MV-4-11 (cell line): ENCODE results near the gene KIF26B.
"Not testable (repeated sequence)": the region's sequence is repeated elsewhere in the genome, so short reads cannot be mapped to it uniquely, and the experiment has no call there.

ENCODE experiments used
- DNase-seq: peaks from one replicate; lab custom pipeline; 2025; lab: John Stamatoyannopoulos, UW

Gene KIF26B

DNA sequence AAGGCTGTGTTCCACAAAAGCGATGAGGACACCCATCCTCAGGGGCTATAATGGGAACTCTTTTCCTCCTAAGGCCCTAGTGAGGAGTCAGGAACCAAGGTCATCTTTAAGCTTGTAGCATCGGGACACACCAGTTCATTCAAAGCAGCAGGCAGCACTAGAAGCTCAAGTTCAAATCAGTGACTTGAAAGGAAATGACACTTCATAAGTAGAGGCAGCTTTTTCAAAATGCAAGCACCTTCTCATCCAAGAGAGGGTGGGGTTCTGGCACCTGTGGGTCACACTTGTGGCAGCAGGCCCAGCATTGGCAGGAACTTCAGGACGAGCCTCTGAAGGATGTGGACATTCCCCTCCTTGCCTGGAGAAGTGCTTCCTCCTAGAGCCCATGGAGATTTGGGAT is 496.3 kb downstream of the KIF26B start:
- DNase-seq = no peak

- no peak for DNase-seq
Measured at GRCh38 chr1:245652116-245652515, 497.3 kb downstream of the KIF26B start.

DNA sequence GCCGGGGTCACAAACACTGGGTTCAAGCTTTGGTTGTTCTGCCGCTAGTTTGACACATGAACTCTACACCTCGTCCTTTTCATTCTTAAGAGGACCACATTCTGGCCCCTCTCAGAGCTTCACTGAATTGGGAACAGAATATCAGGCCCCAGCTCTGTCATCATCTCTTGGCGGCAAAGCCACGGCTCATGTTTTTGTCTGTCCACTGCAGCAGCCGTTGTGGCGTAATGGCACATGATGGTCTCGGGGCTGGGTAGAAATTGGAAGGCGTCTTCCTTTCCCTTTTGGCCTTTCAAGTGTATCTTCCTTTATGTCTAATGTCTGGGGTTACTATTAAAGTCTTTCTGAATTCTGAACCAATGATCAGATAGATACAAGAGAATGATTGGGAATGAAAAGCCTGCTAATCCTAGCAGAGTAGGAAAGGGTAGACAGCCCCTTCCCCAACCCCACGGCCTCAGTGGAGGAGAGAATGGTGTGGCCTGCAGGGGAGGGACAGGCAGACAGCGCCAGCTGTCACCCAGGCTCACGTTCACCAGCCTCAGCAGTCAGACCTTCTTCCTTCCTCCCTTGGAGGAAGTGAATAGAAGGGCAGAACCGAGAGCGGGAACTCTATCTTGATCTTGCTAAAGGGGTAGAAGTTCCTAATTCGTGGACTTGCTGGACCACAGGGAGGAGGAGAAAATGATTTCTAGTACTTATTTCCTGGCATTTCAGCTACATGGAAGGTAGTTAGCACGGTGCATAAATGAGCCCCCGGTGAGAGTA is 498.1 kb downstream of the KIF26B start:
- DNase-seq = peak; percentile 57

DNA sequence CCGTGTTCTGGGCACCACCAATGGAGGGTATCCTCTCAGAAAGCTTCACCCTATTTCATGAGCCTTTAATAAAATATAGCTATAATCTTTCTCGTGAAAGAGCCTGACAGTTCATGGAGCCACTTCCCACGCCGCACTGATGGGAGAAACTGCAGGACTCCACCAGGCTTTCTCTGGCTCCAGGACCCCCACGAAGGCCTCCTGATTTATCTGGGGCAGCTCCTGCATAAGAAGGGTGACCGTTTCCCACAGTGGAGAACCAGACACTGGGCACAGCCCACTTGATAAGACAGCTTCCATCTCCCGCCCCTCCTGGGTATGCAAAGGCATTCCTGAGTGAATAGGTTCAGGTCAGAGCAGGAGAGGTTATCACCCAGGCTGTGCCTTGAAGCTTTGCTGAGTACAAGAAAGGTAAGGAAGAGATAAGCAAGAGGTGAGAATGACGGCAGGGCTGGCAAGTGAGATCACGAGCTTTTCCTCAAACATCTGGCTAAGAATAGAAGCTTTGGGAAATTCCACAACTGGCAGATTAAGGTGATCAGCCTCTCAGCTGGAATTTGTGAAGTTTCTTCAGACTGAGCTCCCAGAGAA is 499.8 kb downstream of the KIF26B start:
- no peak for DNase-seq

- no peak for DNase-seq
Measured at GRCh38 chr1:245656189-245656717, 501.5 kb downstream of the KIF26B start.

GRCh38 chr1:245657371-245657770 is 502.6 kb downstream of the KIF26B start:
- no peak for DNase-seq

- no peak for DNase-seq
Measured at GRCh38 chr1:245663373-245663772, 508.6 kb downstream of the KIF26B start.

DNA sequence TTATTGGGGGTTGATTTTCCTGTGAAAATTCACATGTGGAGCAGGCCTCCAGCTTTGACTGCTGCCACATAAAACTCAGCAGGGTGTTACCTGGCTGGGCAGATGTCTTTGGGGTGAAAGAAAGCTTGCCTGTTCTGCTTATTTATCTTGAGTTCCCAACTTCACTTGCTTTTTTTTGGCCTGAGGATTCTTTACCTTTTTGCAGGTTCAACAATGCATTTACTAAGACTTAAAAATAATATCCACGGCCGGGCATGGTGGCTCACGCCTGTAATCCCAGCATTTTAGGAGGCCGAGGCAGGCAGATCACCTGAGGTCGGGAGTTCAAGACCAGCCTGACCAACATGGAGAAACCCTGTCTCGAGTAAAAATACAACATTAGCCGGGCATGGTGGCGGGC is 509.1 kb downstream of the KIF26B start:
- DNase-seq = no peak

- DNase-seq = no peak
Measured at GRCh38 chr1:245666412-245666811, 511.6 kb downstream of the KIF26B start.

DNA sequence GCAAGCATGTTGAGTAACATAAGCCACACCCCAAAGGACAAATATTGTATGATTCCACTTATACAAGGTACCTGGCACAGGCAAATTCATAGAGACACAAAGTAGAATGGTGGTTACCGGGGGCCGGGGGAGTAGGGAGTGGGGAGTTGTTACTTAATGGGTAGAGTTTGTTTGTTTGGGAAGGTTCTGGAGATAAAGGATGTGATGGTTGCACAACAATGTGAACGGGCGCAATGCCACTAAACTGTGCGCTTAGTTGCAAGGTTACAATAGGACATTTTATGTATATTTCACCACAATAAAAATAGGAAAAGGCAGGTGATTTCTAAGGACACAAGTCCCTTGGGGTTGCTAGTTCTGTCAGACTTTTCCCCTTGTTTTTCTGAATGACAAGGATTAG is 516.6 kb downstream of the KIF26B start:
- no peak for DNase-seq

- no peak for DNase-seq
Measured at GRCh38 chr1:245671966-245672767, 517.4 kb downstream of the KIF26B start.

DNA sequence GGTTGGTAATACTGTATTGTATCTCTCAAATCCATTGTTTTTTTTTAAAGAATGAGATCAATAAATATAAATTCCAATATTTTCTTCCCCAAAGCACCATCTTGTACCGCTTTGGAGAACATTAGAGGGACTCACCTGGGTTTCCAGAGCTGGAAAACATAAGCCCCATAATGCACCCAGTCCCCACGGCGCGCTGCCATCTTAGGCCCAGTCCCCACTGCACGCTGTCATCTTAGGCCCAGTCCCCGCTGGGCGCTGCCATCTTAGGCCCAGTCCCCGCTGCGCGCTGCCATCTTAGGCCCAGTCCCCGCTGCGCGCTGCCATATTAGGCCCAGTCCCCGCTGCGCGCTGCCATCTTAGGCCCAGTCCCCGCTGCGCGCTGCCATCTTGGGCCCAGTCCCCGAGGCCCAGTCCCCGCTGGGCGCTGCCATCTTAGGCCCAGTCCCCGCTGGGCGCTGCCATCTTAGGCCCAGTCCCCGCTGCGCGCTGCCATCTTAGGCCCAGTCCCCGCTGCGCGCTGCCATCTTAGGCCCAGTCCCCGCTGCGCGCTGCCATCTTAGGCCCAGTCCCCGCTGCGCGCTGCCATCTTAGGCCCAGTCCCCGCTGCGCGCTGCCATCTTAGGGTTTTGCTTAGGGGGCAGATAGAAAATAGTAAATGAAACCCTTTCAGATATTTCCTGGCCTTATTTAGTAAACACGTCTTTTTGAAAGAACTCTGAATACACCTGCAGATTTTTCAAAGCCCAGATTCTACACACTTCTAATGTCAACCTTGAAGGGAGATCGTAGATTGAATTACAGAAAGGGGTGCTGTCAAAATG is 518.3 kb downstream of the KIF26B start:
- DNase-seq = not testable (repeated sequence)

DNA sequence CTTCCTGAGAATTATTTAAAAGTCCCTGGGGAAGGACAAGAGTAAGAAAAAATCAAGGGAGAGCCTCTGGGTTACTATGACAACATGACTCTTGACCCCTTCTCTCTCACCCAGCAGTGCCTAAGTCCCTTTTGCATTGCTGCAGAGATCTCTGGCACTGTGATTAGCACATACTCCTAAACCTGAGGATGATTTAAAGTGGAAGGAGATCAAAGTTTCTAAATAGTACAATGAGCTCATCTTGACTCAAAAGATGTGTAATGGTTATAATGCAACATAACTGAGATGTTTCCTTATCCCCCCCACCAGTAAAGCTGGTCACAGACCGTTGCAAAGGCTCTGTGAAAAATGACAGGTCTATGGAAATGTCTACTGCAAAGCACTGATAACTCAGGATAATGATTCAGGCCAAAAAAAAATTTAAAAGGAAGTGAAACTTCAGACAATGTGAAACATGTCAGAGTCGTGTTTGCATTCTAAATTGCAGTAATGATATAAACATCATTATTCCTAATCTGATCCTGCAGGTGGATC is 519.2 kb downstream of the KIF26B start:
- peak; percentile 90 for DNase-seq

DNA sequence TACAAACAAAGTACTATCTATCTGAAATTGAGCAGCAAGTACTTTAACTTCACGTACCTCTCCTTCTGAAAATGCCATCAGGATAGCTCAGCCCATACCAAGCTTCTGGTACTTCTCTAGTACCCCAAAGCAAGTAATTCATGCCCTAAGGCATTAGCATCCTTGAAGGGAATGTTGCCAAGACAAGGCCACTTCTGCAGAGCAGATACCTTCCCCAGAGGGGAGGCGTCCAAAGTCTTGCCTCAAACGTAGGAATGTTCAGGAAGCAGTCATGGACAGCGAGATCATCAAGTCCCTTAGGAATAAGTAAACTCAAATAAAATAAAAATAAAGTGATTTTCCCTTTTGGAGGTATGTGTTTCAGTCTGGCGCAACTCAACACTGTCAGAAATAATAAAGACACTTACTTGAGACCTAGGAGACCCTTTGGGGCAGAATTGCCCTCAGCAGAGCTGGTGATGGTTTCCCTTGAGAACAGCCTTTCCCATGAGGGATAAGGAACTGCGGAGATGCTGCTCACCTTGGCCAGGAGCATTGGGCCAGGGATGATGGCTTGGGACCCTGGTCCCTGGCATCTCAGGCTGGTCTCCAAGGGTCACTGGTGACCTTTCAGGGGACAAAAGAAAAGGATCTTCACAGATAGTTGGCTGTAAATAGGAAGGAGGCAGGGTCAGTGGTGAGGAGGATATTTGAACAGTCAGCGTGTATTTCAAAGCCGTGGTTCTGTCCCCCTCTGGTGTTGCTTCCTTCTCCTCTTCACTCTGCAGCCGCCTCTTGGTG is 522.9 kb downstream of the KIF26B start:
- DNase-seq = no peak

GRCh38 chr1:245678860-245679411 is 524.2 kb downstream of the KIF26B start:
- DNase-seq = no peak

- peak; percentile 66 for DNase-seq
Measured at GRCh38 chr1:245679821-245680780, 525.3 kb downstream of the KIF26B start.

DNA sequence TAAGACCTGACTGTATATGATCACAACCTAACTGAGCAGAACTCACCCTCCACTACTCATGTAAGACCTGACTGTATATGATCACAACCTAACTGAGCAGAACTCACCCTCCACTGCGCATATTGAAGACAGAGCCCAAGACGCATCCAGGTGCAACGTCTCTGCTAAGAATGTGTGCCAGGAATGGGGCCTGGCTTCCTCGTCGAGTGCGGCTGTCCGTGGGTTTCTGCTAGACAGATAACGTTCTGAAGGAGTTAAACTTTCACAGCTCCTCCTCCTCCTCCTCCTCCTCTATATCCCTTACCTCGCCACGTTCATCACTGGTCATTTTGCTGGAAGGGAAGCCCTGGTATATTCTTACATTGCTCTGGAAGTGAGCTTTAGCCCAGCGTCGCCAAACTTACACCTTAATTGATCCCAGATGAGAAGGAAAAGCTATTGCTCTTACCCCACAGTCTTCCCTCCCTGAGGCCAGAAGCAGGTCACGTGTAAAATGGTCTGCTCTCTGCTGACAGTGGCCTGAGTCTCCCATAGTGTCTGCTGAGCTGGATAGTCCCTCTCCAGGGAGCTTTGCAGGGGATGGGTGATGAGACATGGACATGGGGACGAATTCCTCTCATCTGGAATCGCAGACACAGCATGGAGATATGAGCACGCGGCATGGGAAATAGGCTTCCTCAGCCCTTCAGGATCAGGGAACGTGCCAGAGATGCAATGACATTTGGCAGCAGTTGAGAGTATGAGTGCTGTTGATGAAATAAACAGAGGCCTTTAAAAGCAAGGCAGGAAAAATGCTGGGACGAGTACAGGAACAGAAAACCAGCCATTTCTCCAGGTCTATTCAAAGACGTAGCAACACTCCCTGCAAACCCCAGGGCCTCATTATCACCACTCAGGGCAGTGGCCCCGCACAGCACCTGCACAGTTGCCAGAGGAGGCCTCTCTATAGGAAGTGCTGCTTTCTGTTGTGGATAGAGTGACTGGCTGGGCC is 528.1 kb downstream of the KIF26B start:
- DNase-seq = no peak

GRCh38 chr1:245683676-245684075 is 528.9 kb downstream of the KIF26B start:
- no peak for DNase-seq
